ENCODE data around the gene PROCA1.

DNA sequence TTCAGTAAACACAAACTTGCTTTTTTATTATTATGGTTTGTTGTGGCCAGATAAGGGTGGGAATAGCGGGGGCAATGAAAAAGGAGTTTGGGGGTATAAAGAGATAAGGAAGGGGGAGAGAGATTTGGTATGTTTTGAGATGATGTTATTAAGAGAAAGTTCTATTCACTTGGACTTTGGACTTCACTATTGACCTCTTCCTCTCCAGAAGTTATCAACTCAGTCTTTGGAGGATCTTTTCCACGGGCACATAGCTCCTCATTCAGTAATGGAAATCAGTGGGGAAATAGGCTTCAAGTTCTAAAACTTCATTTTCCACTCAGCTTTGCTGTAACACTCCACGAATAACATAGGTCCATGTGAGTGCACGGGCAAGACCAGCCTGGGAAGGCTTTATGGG lies 23.2 kb downstream of the PROCA1 start:
- TF ChIP-seq EZH2 (IDR thresholded peaks at IDR 0.05; ENCODE audit: low read depth): no peak
- TF ChIP-seq, protein P1, sequence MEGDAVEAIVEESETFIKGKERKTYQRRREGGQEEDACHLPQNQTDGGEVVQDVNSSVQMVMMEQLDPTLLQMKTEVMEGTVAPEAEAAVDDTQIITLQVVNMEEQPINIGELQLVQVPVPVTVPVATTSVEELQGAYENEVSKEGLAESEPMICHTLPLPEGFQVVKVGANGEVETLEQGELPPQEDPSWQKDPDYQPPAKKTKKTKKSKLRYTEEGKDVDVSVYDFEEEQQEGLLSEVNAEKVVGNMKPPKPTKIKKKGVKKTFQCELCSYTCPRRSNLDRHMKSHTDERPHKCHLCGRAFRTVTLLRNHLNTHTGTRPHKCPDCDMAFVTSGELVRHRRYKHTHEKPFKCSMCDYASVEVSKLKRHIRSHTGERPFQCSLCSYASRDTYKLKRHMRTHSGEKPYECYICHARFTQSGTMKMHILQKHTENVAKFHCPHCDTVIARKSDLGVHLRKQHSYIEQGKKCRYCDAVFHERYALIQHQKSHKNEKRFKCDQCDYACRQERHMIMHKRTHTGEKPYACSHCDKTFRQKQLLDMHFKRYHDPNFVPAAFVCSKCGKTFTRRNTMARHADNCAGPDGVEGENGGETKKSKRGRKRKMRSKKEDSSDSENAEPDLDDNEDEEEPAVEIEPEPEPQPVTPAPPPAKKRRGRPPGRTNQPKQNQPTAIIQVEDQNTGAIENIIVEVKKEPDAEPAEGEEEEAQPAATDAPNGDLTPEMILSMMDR (conservative IDR thresholded peaks at IDR 0.05): no peak
